GM23248 (cell line): Measurements from ENCODE around the gene ADAM15.

Experiments
- EZH2 ChIP-seq: fragments of 200-600 bp; sonication (generic); IDR thresholded peaks from 2 replicates; pipeline ENCODE4 v1.6.1; 2018; ENCODE audit warnings: antibody characterized with exemption, mild to moderate bottlenecking; ENCODE audit not compliant: insufficient read depth, poor library complexity, severe bottlenecking
- EZH2phosphoT487 ChIP-seq: fragments of 200-600 bp; sonication (generic); IDR thresholded peaks from 2 replicates; pipeline ENCODE4 v1.6.1; 2018; ENCODE audit warnings: antibody characterized with exemption, moderate library complexity, mild to moderate bottlenecking, low read depth; ENCODE audit not compliant: insufficient read depth

GRCh38 chr1:155103325-155103724 lies 52.2 kb downstream of the ADAM15 start:
- TF ChIP-seq EZH2phosphoT487 (no peak), EZH2 (no peak)
